Bronchial epithelial cell (primary cell): ENCODE data around the gene AQP6. TPM values are rescaled to one million over a fixed set of nuclear protein-coding genes. Genes with fewer than 3 reads are reported as not detected.

ENCODE experiments used
- DNase-seq: peaks from one replicate; pipeline ENCODE4 v3.0.0-alpha.2; 2010; ENCODE audit warnings: low read depth
- FAIRE-seq: peaks from 2 replicates; lab custom pipeline; 2011; peaks lifted over from hg19 to GRCh38; lab: Jason Lieb, UNC
- H3K27me3 ChIP-seq: 2 replicates; pipeline ENCODE4 v1.5.1; 2011; ENCODE audit warnings: low read length; ENCODE audit not compliant: control insufficient read depth, insufficient read depth
- H3K36me3 ChIP-seq: 2 replicates; pipeline ENCODE4 v1.5.1; 2011; ENCODE audit warnings: low read length; ENCODE audit not compliant: control insufficient read depth, insufficient read depth
- H3K4me3 ChIP-seq: 2 replicates; pipeline ENCODE4 v1.5.1; 2011; ENCODE audit warnings: mild to moderate bottlenecking, low read depth, low read length, control low read depth
- total RNA-seq: library from RNA; depleted of rRNA; stranded (reverse); fragments of >200 nt; gene quantifications from 2 replicates; pipeline ENCODE4 v1.2.1, GENCODE V29; 2014
- TF ChIP-seq, protein P1 (sequence below): IDR thresholded peaks from 2 replicates; pipeline ENCODE4 v1.5.1; 2011; ENCODE audit warnings: mild to moderate bottlenecking, moderate library complexity, low read length, control low read depth, inconsistent platforms; ENCODE audit not compliant: insufficient read depth, severe bottlenecking

Gene AQP6
- total RNA-seq, 1 donor from 2014 or later, result not detected

DNA sequence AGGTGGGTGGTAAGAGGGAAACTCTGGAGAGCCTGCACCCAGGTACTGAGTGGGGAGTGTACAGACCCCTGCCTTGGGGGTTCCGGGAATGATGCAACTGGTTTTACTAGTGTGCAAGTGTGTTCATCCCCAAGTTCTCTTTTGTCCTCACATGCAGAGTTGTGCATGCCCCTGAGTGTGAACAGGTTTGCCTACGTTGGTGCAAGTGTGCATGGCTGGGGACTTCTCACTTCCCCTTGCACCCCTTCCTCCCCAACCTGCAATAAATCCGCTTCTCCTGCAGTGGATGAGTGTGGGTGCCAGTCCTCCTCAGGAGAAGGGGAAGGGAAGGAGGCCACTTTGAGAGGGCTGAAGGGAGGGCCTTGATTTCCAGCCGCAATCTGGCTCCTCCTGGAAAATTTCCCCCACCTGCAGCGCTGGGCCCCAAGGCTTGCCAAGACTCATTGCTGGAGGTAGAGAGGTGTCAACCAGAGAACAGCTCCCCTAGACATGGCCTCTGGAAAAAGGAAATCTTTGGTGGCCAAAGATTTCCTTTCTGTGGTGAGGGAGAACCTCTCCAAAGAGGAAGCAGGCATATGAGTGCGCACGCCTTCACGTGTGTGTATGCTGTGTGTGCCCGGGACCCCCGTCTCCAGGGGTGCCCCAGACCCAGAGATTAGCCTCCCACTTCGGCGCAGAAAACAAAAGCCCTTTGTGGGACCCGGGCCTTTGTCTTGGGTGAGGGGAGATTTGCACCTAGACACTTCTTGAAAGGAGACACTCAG is 16.7 kb upstream of the AQP6 start:
- H3K4me3 ChIP-seq, result no peak overlapping the region
- peaks cover 9% of the 10 kb centered on the region for H3K27me3 ChIP-seq

DNA sequence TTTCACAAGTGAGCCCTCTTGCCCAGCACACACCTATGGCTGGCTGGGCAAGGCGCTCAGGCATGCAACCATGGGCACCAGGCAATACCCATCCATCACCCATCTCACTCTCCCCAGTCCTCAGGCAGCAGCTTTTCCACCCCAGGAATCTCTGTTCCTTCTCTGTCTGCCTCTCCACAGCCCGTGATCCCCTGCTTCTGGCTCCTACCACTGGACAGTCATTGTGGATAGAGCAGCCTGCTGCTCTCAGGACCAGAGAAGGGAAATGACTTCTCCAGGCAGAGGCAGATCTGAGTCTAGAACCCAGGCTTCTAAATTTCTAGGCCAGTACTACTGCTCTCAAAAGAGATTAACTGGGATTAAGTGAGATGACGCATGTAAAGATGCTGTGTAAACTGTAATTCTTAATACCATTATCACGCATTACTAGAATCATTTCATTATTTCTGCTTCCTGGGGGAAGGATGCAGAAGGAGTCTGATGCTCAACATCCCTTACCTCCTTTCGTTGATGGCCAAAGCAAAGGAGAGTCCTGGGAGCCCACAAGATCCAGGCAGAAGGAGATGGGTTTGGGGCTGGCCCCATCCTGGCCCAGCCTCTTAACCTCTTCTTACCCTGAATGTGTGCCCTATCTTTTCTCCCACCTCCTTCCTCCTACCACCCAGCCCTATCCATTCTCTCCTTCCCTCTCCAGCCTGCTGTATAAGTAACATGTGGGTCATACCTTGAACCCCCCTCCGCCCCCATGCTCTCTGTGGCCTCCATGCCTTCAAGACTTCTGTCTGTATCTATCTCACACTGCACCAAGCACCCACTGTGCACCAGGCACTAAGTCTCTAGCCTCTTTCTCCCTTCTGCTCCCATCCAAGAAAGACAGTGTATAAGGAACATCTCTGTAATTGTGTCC is 15.8 kb upstream of the AQP6 start:
- TF ChIP-seq, protein P1, sequence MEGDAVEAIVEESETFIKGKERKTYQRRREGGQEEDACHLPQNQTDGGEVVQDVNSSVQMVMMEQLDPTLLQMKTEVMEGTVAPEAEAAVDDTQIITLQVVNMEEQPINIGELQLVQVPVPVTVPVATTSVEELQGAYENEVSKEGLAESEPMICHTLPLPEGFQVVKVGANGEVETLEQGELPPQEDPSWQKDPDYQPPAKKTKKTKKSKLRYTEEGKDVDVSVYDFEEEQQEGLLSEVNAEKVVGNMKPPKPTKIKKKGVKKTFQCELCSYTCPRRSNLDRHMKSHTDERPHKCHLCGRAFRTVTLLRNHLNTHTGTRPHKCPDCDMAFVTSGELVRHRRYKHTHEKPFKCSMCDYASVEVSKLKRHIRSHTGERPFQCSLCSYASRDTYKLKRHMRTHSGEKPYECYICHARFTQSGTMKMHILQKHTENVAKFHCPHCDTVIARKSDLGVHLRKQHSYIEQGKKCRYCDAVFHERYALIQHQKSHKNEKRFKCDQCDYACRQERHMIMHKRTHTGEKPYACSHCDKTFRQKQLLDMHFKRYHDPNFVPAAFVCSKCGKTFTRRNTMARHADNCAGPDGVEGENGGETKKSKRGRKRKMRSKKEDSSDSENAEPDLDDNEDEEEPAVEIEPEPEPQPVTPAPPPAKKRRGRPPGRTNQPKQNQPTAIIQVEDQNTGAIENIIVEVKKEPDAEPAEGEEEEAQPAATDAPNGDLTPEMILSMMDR, result no peak
- DNase-seq (no peak), FAIRE-seq (no peak)
- Histone ChIP-seq H3K4me3 (no peak overlapping the region), H3K27me3 (peaks cover 9% of the 10 kb centered on the region), H3K36me3 (no peaks in the 10 kb centered on the region)

More for the DNA sequence above, 16.7 kb upstream of the AQP6 start:
- DNase-seq (no peak), FAIRE-seq (no peak)
- TF ChIP-seq, protein P1, result no peak
- no peaks in the 10 kb centered on the region for H3K36me3 ChIP-seq

DNA sequence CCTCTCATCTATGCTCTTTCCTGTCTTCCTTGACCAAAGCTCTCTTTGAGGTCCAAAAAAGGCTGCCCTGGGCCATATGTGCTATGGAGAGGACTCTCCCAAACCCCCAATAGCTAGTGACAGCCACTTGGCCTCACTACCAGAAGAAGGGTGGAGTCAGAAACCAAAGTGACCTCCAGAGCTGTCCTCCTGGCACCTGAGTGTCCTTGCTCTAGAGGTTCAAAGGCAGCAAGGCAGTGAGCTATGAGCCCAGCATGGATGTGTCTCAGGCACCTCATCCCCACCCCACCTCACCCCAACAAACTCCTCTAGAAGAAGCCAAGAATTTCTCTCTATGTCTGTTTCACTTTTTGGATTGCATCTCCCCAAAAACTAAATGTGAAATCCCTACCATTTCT is 15.2 kb upstream of the AQP6 start:
- DNase-seq, result no peak
- no peak for FAIRE-seq
- H3K27me3 ChIP-seq, result peaks cover 9% of the 10 kb centered on the region
- TF ChIP-seq, protein P1, result no peak
- no peak overlapping the region for H3K4me3 ChIP-seq
- no peaks in the 10 kb centered on the region for H3K36me3 ChIP-seq

DNA sequence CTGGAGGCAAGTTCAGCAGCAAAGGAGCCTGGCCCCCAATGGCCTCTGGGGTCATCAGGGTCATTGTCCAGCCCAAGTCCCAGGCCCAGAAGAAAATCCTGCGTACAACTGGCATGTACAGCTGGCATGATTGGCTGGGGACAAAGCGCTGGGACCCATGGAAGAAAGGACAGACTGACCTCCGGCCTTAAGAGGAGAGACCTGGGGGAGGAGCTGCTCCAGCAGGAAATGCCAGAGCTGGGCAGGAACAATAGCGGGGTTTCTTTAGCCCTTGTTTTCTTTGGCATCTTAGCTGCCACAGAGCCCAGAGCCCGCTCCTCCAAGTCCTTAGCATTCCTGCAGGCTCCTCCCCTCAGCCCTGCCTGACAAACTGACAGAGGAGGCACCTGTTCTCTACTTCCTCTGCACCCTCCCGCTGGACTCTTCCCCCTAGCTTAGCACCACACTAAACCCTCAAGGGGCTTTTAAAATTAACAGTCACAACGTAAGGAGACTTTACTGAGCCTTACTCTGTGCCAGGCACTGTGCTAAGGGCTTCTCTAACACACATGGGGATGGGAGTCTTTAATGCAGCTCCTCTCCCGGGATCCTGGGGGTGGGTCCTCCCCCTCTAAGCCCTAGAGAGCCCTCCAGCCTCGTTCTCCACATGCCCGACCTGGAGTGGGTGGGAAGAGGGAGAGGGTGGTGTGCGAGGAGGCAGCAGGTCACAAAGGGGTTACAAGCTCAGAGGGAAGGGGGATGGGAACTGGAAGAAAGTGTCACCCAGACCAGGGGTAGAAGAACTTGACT is 12.9 kb upstream of the AQP6 start:
- H3K36me3 ChIP-seq, result no peaks in the 10 kb centered on the region
- H3K4me3 ChIP-seq, result no peak overlapping the region
- FAIRE-seq, result no peak
- TF ChIP-seq, protein P1, result no peak
- peaks cover 14% of the 10 kb centered on the region for H3K27me3 ChIP-seq
- DNase-seq, result peak; percentile 33

DNA sequence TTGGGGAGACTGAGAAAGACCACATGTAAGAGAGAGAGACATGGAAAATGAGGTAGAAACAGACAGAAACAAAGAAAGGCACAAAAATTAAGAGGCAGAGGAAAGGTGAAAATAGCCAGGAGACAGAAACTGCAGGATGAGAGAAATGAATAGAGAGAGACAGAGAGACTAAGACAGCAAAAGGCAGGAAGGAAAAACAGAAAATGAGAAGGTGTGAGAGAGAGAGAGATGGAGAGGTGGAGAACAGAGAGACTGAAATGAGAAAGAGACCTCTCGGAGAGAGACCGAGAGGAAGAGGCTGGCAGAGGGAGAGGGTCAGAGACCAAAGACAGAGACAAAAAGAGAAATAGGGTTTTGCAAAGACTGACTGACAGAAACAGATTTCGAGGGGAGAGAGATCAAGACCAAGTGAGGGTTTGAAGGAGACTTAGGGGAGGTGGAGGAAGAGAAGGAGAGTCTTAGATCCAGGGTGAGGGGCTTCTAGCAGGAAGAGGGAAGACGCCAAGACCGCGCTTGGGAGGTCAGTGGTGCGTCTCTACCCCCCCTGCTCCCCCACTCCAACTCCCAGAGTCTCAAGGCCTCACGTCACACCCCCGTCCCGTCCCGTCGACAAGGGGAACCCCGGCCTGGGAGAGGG is 12.2 kb upstream of the AQP6 start:
- Histone ChIP-seq H3K36me3 (no peaks in the 10 kb centered on the region), H3K4me3 (no peak overlapping the region), H3K27me3 (peaks cover 13% of the 10 kb centered on the region)
- TF ChIP-seq, protein P1, result no peak
- DNase-seq (no peak), FAIRE-seq (peak; percentile 28)
